Measurements from ENCODE around the gene CPN1. TPM values are rescaled to one million over a fixed set of nuclear protein-coding genes. Genes with fewer than 3 reads are reported as not detected.
A peak's percentile ranks its signal among the peaks of the same experiment; 100 is the strongest.

CPN1 gene
- polyA plus RNA-seq, 1 donor (not counting 4 experiments of a cell fraction or from before 2014, with no cell fraction given) = not detected

DNA sequence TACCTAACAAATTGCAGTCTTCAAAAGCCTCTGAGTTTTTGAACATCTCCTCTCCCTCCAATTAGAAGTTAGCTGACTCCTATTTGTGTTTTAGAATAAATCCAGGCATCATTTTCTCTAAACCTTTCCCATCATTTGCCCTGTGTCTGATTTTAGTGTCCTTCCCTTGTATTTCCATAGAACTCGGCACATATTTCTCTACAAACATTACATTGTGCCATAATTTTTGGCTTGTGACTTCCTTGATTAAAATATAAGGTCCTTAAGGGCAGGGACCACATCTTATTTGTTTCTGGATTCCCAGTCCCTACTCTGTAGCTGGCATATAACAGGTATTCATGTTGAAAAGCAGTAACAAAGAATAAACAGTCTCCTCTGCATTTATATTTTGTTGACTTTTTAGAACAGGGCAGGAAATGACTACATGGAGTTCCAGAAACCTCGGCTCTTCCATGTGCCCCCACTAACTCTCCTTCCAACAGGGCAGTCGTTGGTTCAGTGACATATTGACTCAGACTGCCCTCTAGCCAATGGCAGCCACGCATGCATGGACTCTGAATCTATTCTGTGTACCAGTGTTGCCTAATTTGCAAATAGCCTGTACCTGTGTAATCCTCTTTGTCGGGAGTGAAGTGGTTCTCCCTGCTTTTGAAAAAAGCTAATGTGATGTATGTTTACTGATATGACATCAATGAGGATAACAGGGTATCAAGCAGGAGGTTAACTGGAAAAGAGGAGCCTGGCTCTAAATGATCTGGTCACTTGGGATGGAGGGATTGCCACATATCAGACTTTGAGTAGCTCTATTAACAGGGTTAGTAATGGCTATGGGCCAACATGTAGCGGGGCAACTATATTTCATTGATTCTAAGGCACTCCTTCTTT is 19.8 kb upstream of the CPN1 start:
- Histone ChIP-seq H3K9ac (ENCODE audit: control insufficient read depth, extremely low read depth, insufficient read depth, low read length) (no peak overlapping the region), H3K4me1 (ENCODE audit: control insufficient read depth, extremely low read depth, insufficient read depth, low read length) (no peaks in the 10 kb centered on the region), H2AFZ (ENCODE audit: control insufficient read depth, low read length) (no peak overlapping the region), H3K27ac (ENCODE audit: control insufficient read depth, insufficient read depth, low read length) (no peak overlapping the region), H3K4me2 (ENCODE audit: control insufficient read depth, extremely low read depth, insufficient read depth, low read depth, low read length) (no peak overlapping the region), H4K20me1 (ENCODE audit: control insufficient read depth, extremely low read depth, insufficient read depth, low read length) (no peaks in the 10 kb centered on the region), H3K27me3 (ENCODE audit: control insufficient read depth, extremely low read depth, insufficient read depth, low read length) (no peaks in the 10 kb centered on the region), H3K9me1 (ENCODE audit: control insufficient read depth, extremely low read depth, insufficient read depth, low read length) (no peaks in the 10 kb centered on the region), H3K79me2 (ENCODE audit: control insufficient read depth, insufficient read depth, low read length) (no peaks in the 10 kb centered on the region), H3K9me3 (ENCODE audit: control insufficient read depth, low read depth, low read length) (peaks cover 3% of the 10 kb centered on the region), H3K36me3 (ENCODE audit: control insufficient read depth in 2 of 2, extremely low read depth in 1 of 2, insufficient read depth in 2 of 2, low read length in 2 of 2) (no peaks in the 10 kb centered on the region), H3K4me3 (ENCODE audit: control insufficient read depth in 2 of 3, extremely low read depth in 1 of 3, insufficient read depth in 2 of 3, low read depth in 1 of 3, low read length in 3 of 3) (no peak overlapping the region)
- TF ChIP-seq, protein P1, sequence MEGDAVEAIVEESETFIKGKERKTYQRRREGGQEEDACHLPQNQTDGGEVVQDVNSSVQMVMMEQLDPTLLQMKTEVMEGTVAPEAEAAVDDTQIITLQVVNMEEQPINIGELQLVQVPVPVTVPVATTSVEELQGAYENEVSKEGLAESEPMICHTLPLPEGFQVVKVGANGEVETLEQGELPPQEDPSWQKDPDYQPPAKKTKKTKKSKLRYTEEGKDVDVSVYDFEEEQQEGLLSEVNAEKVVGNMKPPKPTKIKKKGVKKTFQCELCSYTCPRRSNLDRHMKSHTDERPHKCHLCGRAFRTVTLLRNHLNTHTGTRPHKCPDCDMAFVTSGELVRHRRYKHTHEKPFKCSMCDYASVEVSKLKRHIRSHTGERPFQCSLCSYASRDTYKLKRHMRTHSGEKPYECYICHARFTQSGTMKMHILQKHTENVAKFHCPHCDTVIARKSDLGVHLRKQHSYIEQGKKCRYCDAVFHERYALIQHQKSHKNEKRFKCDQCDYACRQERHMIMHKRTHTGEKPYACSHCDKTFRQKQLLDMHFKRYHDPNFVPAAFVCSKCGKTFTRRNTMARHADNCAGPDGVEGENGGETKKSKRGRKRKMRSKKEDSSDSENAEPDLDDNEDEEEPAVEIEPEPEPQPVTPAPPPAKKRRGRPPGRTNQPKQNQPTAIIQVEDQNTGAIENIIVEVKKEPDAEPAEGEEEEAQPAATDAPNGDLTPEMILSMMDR (optimal IDR thresholded peaks at IDR 0.05 in 1 of 3, IDR thresholded peaks at IDR 0.05 in 1 of 3, conservative IDR thresholded peaks at IDR 0.05 in 1 of 3; ENCODE audit: extremely low read depth in 1 of 3, insufficient read depth in 2 of 3, low read length in 3 of 3) = no peak
- no peak for TF ChIP-seq EZH2 (IDR thresholded peaks at IDR 0.05; ENCODE audit: low read length)
- no peak for DNase-seq (ENCODE audit: low read depth, low spot score)
- no peak for FAIRE-seq
- dilution Hi-C loops (cut with MboI; ENCODE audit: extremely low pct_ligation_motif_present, low sequenced_read_pairs) = no loop called here

DNA sequence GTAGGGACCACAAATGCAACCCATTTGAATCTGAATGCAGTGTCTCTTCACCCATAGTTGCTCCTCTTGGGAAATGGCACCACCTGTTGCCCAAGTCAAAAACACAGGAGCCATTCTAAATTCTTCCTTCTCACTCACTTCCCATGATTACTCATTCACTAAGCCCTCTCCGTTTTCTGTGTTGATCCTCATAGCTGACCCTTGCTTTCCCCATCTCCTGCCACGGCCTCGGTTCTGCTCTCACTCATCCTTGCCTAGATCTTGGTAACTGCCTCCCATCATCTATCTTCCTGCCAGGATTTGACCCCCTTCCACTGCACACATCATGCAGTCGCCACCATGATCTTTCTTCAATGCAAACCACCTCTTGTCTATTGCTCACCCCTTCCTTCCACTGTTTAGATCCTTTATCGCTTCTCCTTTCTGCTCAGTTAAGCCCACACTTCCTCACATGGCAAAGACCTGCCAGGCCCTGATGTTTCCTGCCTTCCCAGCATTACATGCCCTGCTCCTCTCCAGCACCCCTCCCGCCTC is 19.0 kb upstream of the CPN1 start:
- Histone ChIP-seq H3K4me3 (ENCODE audit: control insufficient read depth in 2 of 3, extremely low read depth in 1 of 3, insufficient read depth in 2 of 3, low read depth in 1 of 3, low read length in 3 of 3) (no peak overlapping the region), H3K9me1 (ENCODE audit: control insufficient read depth, extremely low read depth, insufficient read depth, low read length) (no peaks in the 10 kb centered on the region), H3K4me2 (ENCODE audit: control insufficient read depth, extremely low read depth, insufficient read depth, low read depth, low read length) (no peak overlapping the region), H3K4me1 (ENCODE audit: control insufficient read depth, extremely low read depth, insufficient read depth, low read length) (no peaks in the 10 kb centered on the region), H3K9me3 (ENCODE audit: control insufficient read depth, low read depth, low read length) (peaks cover 3% of the 10 kb centered on the region), H3K36me3 (ENCODE audit: control insufficient read depth in 2 of 2, extremely low read depth in 1 of 2, insufficient read depth in 2 of 2, low read length in 2 of 2) (no peaks in the 10 kb centered on the region), H3K79me2 (ENCODE audit: control insufficient read depth, insufficient read depth, low read length) (no peaks in the 10 kb centered on the region), H3K27ac (ENCODE audit: control insufficient read depth, insufficient read depth, low read length) (no peak overlapping the region), H3K9ac (ENCODE audit: control insufficient read depth, extremely low read depth, insufficient read depth, low read length) (no peak overlapping the region), H2AFZ (ENCODE audit: control insufficient read depth, low read length) (no peak overlapping the region), H3K27me3 (ENCODE audit: control insufficient read depth, extremely low read depth, insufficient read depth, low read length) (no peaks in the 10 kb centered on the region), H4K20me1 (ENCODE audit: control insufficient read depth, extremely low read depth, insufficient read depth, low read length) (no peaks in the 10 kb centered on the region)
- dilution Hi-C loops (cut with MboI; ENCODE audit: extremely low pct_ligation_motif_present, low sequenced_read_pairs) = no loop called here
- FAIRE-seq (no peak), DNase-seq (ENCODE audit: low read depth, low spot score) (no peak)
- TF ChIP-seq, protein P1 (optimal IDR thresholded peaks at IDR 0.05 in 1 of 3, IDR thresholded peaks at IDR 0.05 in 1 of 3, conservative IDR thresholded peaks at IDR 0.05 in 1 of 3; ENCODE audit: extremely low read depth in 1 of 3, insufficient read depth in 2 of 3, low read length in 3 of 3) = peak; percentile 34 to 61 (median 41)
- TF ChIP-seq EZH2 (IDR thresholded peaks at IDR 0.05; ENCODE audit: low read length) = no peak

All from keratinocyte (primary cell).